ENCODE data around the gene PLEKHM2. TPM values are rescaled to one million over a fixed set of nuclear protein-coding genes. Genes with fewer than 3 reads are reported as not detected.
"Not testable (repeated sequence)": the region's sequence is repeated elsewhere in the genome, so short reads cannot be mapped to it uniquely, and the experiment has no call there.

Gene PLEKHM2
- total RNA-seq, 1 donor from 2014 or later, result 90.9 TPM

GRCh38 chr1:15649937-15650336 lies 34.2 kb upstream of the PLEKHM2 start:
- Histone ChIP-seq H3K36me3 (peaks cover 94% of the 10 kb centered on the region), H3K9me3 (no peaks in the 10 kb centered on the region), H3K4me3 (no peak overlapping the region), H3K27me3 (no peaks in the 10 kb centered on the region), H3K4me1 (no peaks in the 10 kb centered on the region), H3K27ac (no peak overlapping the region)
- no peak for TF ChIP-seq CTCF (IDR thresholded peaks at IDR 0.05)
- ATAC-seq (no peak), DNase-seq (no peak)
- intact Hi-C loops (cut with DNase I), result no loop called here

- Histone ChIP-seq H3K27me3 (no peaks in the 10 kb centered on the region), H3K36me3 (peaks cover 94% of the 10 kb centered on the region), H3K4me3 (no peak overlapping the region), H3K9me3 (no peaks in the 10 kb centered on the region), H3K4me1 (no peaks in the 10 kb centered on the region), H3K27ac (no peak overlapping the region)
- no peak for TF ChIP-seq CTCF (IDR thresholded peaks at IDR 0.05)
- intact Hi-C loops (cut with DNase I), result no loop called here
- ATAC-seq (no peak), DNase-seq (no peak)
These were observed 33.7 kb upstream of the PLEKHM2 start for GRCh38 chr1:15650433-15650832.

GRCh38 chr1:15652130-15652529 lies 32.0 kb upstream of the PLEKHM2 start:
- H3K4me1 ChIP-seq; intact Hi-C loops (cut with DNase I); ATAC-seq; H3K4me3 ChIP-seq; H3K27me3 ChIP-seq; H3K9me3 ChIP-seq; DNase-seq; H3K27ac ChIP-seq: not testable (repeated sequence)
- H3K36me3 ChIP-seq, result peaks cover 96% of the 10 kb centered on the region

- Histone ChIP-seq H3K9me3 (no peaks in the 10 kb centered on the region), H3K27me3 (no peaks in the 10 kb centered on the region), H3K4me1 (no peaks in the 10 kb centered on the region), H3K4me3 (no peak overlapping the region), H3K27ac (no peak overlapping the region), H3K36me3 (peaks cover 94% of the 10 kb centered on the region)
- ATAC-seq, result no peak
- DNase-seq, result no peak
- intact Hi-C loops (cut with DNase I), result no loop called here
- no peak for TF ChIP-seq CTCF (IDR thresholded peaks at IDR 0.05)
These were observed 29.9 kb upstream of the PLEKHM2 start for GRCh38 chr1:15654091-15654690.

- Histone ChIP-seq H3K9me3 (no peaks in the 10 kb centered on the region), H3K4me1 (no peaks in the 10 kb centered on the region), H3K27ac (no peak overlapping the region), H3K27me3 (no peaks in the 10 kb centered on the region), H3K4me3 (no peak overlapping the region), H3K36me3 (peaks cover 95% of the 10 kb centered on the region)
- intact Hi-C loops (cut with DNase I), result no loop called here
- DNase-seq, result no peak
- TF ChIP-seq CTCF (IDR thresholded peaks at IDR 0.05), result no peak
- no peak for ATAC-seq
These were observed 27.7 kb upstream of the PLEKHM2 start for GRCh38 chr1:15656464-15656863.

- Histone ChIP-seq H3K27ac (no peak overlapping the region), H3K4me3 (no peak overlapping the region), H3K36me3 (peaks cover 95% of the 10 kb centered on the region), H3K27me3 (no peaks in the 10 kb centered on the region), H3K9me3 (no peaks in the 10 kb centered on the region), H3K4me1 (no peaks in the 10 kb centered on the region)
- intact Hi-C loops (cut with DNase I), result no loop called here
- no peak for TF ChIP-seq CTCF (IDR thresholded peaks at IDR 0.05)
- no peak for DNase-seq
- no peak for ATAC-seq
These were observed 27.1 kb upstream of the PLEKHM2 start for GRCh38 chr1:15657021-15657420.

Data from upper lobe of right lung (tissue), 1 donor.